ENCODE results near the gene PCDHGB2. TPM values are rescaled to one million over a fixed set of nuclear protein-coding genes. Genes with fewer than 3 reads are reported as not detected.
"Not testable (repeated sequence)": the region's sequence is repeated elsewhere in the genome, so short reads cannot be mapped to it uniquely, and the experiment has no call there.

Gene PCDHGB2
- total RNA-seq, 4 donors from 2014 or later: 1.2 to 5.8 (median 1.6) TPM

GRCh38 chr5:141397756-141398551 is 38.2 kb downstream of the PCDHGB2 start, which contains the start of gene PCDHGB5:
Gene PCDHGB5 (plus strand): TSS chr5:141397947. CDS start chr5:141398128, 181 bp downstream.
- peak within 1 kb of the TSS in 3 of 4 donors; percentile 20 to 46 (median 28) for H3K4me3 ChIP-seq

GRCh38 chr5:141398608-141399007 is 38.8 kb downstream of the PCDHGB2 start:
- Histone ChIP-seq H3K36me3 (no peaks in the 10 kb centered on the region), H3K27me3 (no peaks in the 10 kb centered on the region), H3K9me3 (peaks cover 0 to 59% (median 20%) of the 10 kb centered on the region in 4 donors), H3K4me1 (no peaks in the 10 kb centered on the region), H3K27ac (no peak overlapping the region), H3K4me3 (no peak overlapping the region)
- no peak for TF ChIP-seq POLR2A (IDR thresholded peaks at IDR 0.05)
- TF ChIP-seq, protein P1, sequence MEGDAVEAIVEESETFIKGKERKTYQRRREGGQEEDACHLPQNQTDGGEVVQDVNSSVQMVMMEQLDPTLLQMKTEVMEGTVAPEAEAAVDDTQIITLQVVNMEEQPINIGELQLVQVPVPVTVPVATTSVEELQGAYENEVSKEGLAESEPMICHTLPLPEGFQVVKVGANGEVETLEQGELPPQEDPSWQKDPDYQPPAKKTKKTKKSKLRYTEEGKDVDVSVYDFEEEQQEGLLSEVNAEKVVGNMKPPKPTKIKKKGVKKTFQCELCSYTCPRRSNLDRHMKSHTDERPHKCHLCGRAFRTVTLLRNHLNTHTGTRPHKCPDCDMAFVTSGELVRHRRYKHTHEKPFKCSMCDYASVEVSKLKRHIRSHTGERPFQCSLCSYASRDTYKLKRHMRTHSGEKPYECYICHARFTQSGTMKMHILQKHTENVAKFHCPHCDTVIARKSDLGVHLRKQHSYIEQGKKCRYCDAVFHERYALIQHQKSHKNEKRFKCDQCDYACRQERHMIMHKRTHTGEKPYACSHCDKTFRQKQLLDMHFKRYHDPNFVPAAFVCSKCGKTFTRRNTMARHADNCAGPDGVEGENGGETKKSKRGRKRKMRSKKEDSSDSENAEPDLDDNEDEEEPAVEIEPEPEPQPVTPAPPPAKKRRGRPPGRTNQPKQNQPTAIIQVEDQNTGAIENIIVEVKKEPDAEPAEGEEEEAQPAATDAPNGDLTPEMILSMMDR (IDR thresholded peaks at IDR 0.05): no peak
- DNase-seq: no peak

More at GRCh38 chr5:141397756-141398551, 38.2 kb downstream of the PCDHGB2 start, which contains the start of gene PCDHGB5:
- not testable (repeated sequence) for H3K4me1 ChIP-seq, H3K27ac ChIP-seq, H3K27me3 ChIP-seq, DNase-seq, H3K36me3 ChIP-seq
- H3K9me3 ChIP-seq: peaks cover 0 to 59% (median 19%) of the 10 kb centered on the region in 4 donors
- TF ChIP-seq, protein P1 (IDR thresholded peaks at IDR 0.05): peak in 4 of 6 experiments; percentile 25 to 46 (median 34)

- Histone ChIP-seq H3K4me3 (no peak overlapping the region), H3K9me3 (peaks cover 0 to 53% (median 15%) of the 10 kb centered on the region in 4 donors), H3K27me3 (no peaks in the 10 kb centered on the region), H3K4me1 (no peaks in the 10 kb centered on the region), H3K36me3 (no peaks in the 10 kb centered on the region), H3K27ac (no peak overlapping the region)
- DNase-seq: no peak
- TF ChIP-seq POLR2A (IDR thresholded peaks at IDR 0.05): no peak
- TF ChIP-seq, protein P1 (IDR thresholded peaks at IDR 0.05): no peak
Measured at GRCh38 chr5:141399555-141400258, 39.9 kb downstream of the PCDHGB2 start.

GRCh38 chr5:141402553-141403243 is 42.9 kb downstream of the PCDHGB2 start, which contains the start of gene PCDHGA9:
Gene PCDHGA9 (plus strand): TSS chr5:141402778. CDS start chr5:141402953, 175 bp downstream.
- Histone ChIP-seq H3K4me3 (peak within 1 kb of the TSS in 1 of 4 donors; percentile 10), H3K27me3 (no peaks in the 10 kb centered on the region), H3K9me3 (peaks cover 0 to 58% (median 14%) of the 10 kb centered on the region in 4 donors)

More at GRCh38 chr5:141402553-141403243, 42.9 kb downstream of the PCDHGB2 start, which contains the start of gene PCDHGA9:
- TF ChIP-seq, protein P1 (IDR thresholded peaks at IDR 0.05): peak in 3 of 6 experiments; percentile 32 to 37 (median 35)
- no peak for TF ChIP-seq POLR2A (IDR thresholded peaks at IDR 0.05)
- no peaks in the 10 kb centered on the region for H3K4me1 ChIP-seq
- H3K27ac ChIP-seq: no peak within 1 kb of the TSS
- no peaks in the 10 kb centered on the region for H3K36me3 ChIP-seq
- DNase-seq: no peak
